GM12865 (cell line): Measurements from ENCODE around the gene RUFY2.
A peak's percentile ranks its signal among the peaks of the same experiment; 100 is the strongest.
"Not testable (repeated sequence)": the region's sequence is repeated elsewhere in the genome, so short reads cannot be mapped to it uniquely, and the experiment has no call there.

Experiments used
- DNase-seq: peaks from one replicate; pipeline ENCODE4 v3.0.0; 2010; ENCODE audit warnings: low read depth
- H3K4me3 ChIP-seq: 2 replicates; pipeline ENCODE4 v1.5.1; 2011; ENCODE audit warnings: mild to moderate bottlenecking, low read depth, low read length, control low read depth
- CTCF ChIP-seq: IDR thresholded peaks from 2 replicates; pipeline ENCODE4 v1.5.1; 2011; ENCODE audit warnings: low read length, control low read depth, low read depth, inconsistent platforms; ENCODE audit not compliant: insufficient read depth; ENCODE audit errors: missing control alignments

Gene RUFY2

GRCh38 chr10:68318331-68319059 lies 88.6 kb downstream of the RUFY2 start:
- no peak overlapping the region for H3K4me3 ChIP-seq
- no peak for DNase-seq
- TF ChIP-seq CTCF = no peak

DNA sequence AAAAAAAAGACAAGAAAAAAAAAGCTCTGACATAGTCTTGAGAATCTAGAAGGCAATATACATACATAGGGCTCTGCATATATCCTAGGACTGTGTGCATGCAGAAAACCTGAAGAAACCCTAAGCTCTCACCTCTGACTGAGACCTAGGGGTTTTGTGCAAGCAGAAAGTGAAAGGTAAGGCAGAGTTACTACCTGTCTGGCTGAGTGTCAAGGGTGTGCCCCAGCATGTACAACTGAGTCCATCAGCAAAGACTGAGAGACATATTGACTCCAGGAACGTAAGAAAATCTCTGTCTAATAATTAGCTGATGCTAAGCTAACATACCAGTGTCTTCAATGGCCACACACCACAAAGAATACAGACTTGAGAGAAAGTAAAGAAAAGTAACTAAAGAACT lies 91.5 kb downstream of the RUFY2 start:
- H3K4me3 ChIP-seq = no peak overlapping the region
- DNase-seq = peak; percentile 23
- no peak for TF ChIP-seq CTCF

- H3K4me3 ChIP-seq, DNase-seq: not testable (repeated sequence)
These were observed 92.1 kb downstream of the RUFY2 start for GRCh38 chr10:68314930-68315329.

GRCh38 chr10:68310531-68310930 lies 96.5 kb downstream of the RUFY2 start:
- no peak for DNase-seq
- no peak for TF ChIP-seq CTCF
- no peak overlapping the region for H3K4me3 ChIP-seq

DNA sequence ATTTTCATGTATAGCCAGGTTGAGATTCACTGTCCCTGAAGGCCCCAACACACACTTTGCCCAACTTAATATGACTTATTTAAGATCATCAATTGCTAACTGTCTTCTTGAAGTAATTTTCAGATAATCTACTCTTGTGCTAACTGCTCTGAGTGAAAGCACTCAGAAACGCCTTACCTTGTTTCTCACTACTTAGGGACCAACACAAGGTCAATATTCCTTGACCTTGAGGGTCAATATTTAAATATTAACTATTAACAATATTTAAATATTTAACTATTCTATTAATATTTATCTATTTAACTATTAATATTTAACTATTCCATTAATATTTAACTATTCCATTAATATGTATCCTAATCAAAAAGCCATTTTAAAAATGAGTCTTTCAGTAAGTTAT lies 101.2 kb downstream of the RUFY2 start:
- no peak for TF ChIP-seq CTCF
- H3K4me3 ChIP-seq = no peak overlapping the region
- no peak for DNase-seq

GRCh38 chr10:68303849-68304412 lies 103.1 kb downstream of the RUFY2 start:
- no peak overlapping the region for H3K4me3 ChIP-seq
- no peak for DNase-seq
- TF ChIP-seq CTCF = no peak

DNA sequence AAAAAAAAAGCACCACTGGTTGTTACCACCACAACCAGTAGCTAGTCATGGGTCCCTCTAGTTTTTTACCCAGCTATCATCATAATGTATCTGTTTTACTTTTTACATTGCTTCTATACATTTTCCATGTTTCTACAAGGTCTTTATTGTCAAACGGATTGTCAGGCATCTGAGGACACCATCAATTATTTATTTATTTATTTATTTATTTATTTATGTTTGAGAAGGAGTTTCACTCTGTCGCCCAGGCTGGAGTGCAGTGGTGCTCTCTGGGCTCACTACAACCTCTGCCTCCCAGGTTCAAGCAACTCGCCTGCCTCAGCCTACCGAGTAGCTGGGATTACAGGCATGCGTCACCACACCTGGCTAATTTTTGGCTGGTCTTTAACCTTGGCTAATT lies 104.2 kb downstream of the RUFY2 start:
- DNase-seq = no peak
- no peak for TF ChIP-seq CTCF
- no peak overlapping the region for H3K4me3 ChIP-seq

GRCh38 chr10:68302503-68302823 lies 104.6 kb downstream of the RUFY2 start:
- no peak overlapping the region for H3K4me3 ChIP-seq
- DNase-seq = no peak
- no peak for TF ChIP-seq CTCF
